Forelimb muscle (tissue), 1 donor: ENCODE results near the gene ZNF320. TPM values are rescaled to one million over a fixed set of nuclear protein-coding genes. Genes with fewer than 3 reads are reported as not detected.

Experiments
- polyA plus RNA-seq: library from polyadenylated mRNA; unstranded; fragments of 120-200 nt; gene quantifications from one replicate; pipeline ENCODE4 v1.2.1, GENCODE V29; 2013; ENCODE audit not compliant: insufficient read length

The ZNF320 gene
- polyA plus RNA-seq, 1 donor = 21.6 TPM

Other genes with a start within 250 kb of the ZNF320 start
- 6.7 TPM for gene ZNF611, start 162.6 kb downstream of the ZNF320 start, polyA plus RNA-seq
- gene ZNF600, start 110.8 kb downstream of the ZNF320 start, polyA plus RNA-seq = 2.7 TPM
- 8.2 TPM for gene ZNF28, start 76.0 kb downstream of the ZNF320 start, polyA plus RNA-seq
- 17.3 TPM for gene ZNF468, start 40.0 kb downstream of the ZNF320 start, polyA plus RNA-seq
- gene ZNF888, start 25.8 kb upstream of the ZNF320 start, polyA plus RNA-seq = 3.3 TPM
- 6.6 TPM for gene ZNF816, start 65.2 kb upstream of the ZNF320 start, polyA plus RNA-seq
- not detected for gene ERVV-1, start 116.3 kb upstream of the ZNF320 start, polyA plus RNA-seq
- gene ERVV-2, start 147.1 kb upstream of the ZNF320 start, polyA plus RNA-seq = not detected
- 19.4 TPM for gene ZNF160, start 205.8 kb upstream of the ZNF320 start, polyA plus RNA-seq
- gene ZNF415, start 235.3 kb upstream of the ZNF320 start, polyA plus RNA-seq = 10.4 TPM